ENCODE measurements around the gene CCR5.

GRCh38 chr3:46370839-46371518 lies at the start of gene CCR5:
- TF ChIP-seq CTBP1 (IDR thresholded peaks at IDR 0.05; ENCODE audit: borderline replicate concordance) (no peak), FOXM1 (IDR thresholded peaks at IDR 0.05; ENCODE audit: borderline replicate concordance) (no peak), ARNT (IDR thresholded peaks at IDR 0.05) (no peak)
